GM12874 (cell line): ENCODE data around the gene BBS9.

Experiments used
- CTCF ChIP-seq: IDR thresholded peaks from 2 replicates; pipeline ENCODE4 v1.5.1; 2011; ENCODE audit warnings: low read depth, mild to moderate bottlenecking, control low read depth, low read length, moderate library complexity; ENCODE audit not compliant: insufficient read depth

BBS9 gene

GRCh38 chr7:33196221-33196620 is 66.9 kb downstream of the BBS9 start:
- no peak for TF ChIP-seq CTCF

GRCh38 chr7:33200282-33200681 is 70.9 kb downstream of the BBS9 start:
- no peak for TF ChIP-seq CTCF

DNA sequence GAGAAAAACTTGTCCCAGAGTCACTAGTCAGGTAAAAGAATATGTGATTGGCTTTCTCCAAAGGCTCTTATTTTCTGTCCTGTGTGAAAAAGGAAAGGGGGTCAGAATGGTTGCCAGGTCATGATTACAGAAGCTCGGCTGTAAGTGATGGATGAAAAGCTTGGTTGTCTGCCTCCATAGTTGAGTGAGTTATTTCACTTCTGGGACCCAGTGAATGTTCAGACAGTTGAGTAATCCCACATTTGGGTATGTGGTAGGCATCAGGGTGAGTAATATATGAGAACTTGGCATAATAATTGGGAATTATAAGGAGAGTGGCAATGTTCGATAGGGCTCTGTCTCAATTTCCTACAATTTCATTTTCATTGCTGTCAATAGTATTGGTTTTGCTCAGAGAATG is 72.5 kb downstream of the BBS9 start:
- TF ChIP-seq CTCF, result no peak

DNA sequence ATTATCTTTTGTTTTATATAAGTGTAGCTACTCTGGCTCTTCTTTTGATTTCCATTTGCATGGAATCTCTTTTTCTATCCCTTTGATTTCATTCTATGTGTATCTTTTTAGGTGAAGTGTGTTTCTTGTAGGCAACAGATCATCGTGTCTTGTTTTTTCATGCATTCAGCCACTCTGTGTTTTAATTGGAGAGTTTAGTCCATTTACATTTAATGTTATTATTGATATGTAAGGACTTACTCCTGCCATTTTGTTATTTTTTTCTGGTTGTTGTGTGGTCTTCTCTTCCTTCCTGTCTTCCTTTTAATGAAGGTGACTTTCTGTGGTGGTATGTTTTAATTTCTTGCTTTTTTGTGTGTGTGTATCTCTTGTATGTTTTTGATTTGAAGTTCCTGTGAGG is 81.6 kb downstream of the BBS9 start:
- no peak for TF ChIP-seq CTCF

GRCh38 chr7:33212144-33212543 is 82.8 kb downstream of the BBS9 start:
- no peak for TF ChIP-seq CTCF

DNA sequence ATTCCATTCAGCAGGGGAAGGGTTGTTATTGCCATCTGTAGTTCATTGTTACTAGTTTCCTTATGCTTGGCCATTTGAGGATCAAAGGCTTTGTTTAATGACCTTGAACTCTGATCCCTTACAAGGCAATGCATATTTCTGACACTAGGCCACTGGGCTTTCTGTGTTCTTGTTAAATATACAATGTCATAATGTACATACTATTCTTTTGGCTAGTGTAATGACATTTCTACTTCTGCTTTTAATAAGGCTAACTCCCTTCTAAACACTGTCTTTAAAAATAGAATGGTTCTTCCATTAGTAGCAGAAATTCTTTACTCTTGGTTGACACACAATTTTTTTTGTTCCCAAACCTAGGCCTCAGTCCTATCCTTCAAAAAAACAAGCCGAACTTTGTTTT is 86.6 kb downstream of the BBS9 start:
- TF ChIP-seq CTCF, result no peak

DNA sequence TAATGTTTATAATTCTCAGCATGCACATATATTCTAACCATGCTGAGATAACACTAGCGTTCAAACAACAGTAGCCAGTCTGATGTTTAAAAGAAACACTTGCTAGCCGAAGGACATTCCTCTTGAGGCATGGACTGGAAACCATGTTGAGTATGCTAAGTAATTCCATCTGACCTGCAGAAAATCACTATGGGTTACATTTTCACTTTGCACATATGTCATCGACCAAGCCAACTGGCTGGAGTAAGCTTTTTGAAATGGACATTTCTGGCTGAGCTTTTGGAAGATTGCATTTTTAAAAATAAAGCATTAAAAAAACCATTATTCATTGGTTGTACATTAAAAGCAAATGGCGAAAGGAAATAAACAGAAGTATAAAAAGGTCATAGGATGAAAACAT is 88.2 kb downstream of the BBS9 start:
- TF ChIP-seq CTCF, result no peak

DNA sequence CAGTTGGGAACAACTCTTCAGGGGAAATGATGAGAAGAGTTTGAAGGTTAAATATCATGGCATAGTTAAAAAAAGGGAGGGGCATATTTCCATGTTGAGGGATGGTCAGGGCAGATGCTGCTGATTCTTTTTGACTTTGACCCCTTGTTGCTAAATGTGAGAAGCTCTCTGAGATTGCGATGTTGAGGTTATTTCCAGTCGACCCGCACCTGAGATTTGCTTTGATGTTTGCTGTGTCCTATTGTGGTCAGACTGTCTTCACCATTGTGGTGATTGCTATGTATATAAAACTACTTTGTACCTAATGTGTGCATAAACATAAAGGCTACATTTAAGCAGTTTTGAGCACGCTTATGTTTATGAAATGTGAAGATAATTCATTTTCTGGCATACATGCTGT is 90.9 kb downstream of the BBS9 start:
- TF ChIP-seq CTCF, result no peak
